Trophoblast cell (in vitro differentiated cells and primary cell): Measurements from ENCODE around the gene ERCC1.

Source experiments
- DNase-seq, 2 donors: peaks; one replicate each; pipeline ENCODE4 v3.0.0-alpha.2; 2016
- H2AFZ ChIP-seq: 2 replicates; pipeline ENCODE4 v1.6.1; 2013; ENCODE audit warnings: low read length, moderate library complexity, mild to moderate bottlenecking; ENCODE audit not compliant: insufficient read depth, poor library complexity
- H2AK5ac ChIP-seq: 2 replicates; pipeline ENCODE4 v1.6.1; 2013; ENCODE audit warnings: mild to moderate bottlenecking, low read length
- H2BK120ac ChIP-seq: 2 replicates; pipeline ENCODE4 v1.6.1; 2013; ENCODE audit warnings: low read length, mild to moderate bottlenecking, moderate library complexity; ENCODE audit not compliant: insufficient read depth, poor library complexity
- H2BK12ac ChIP-seq: 2 replicates; pipeline ENCODE4 v1.6.1; 2013; ENCODE audit warnings: mild to moderate bottlenecking, low read length, moderate library complexity
- H2BK5ac ChIP-seq: 2 replicates; pipeline ENCODE4 v1.6.1; 2013; ENCODE audit warnings: low read length, low read depth, moderate library complexity, mild to moderate bottlenecking; ENCODE audit not compliant: poor library complexity
- H3K14ac ChIP-seq: 2 replicates; pipeline ENCODE4 v1.6.1; 2013; ENCODE audit warnings: mild to moderate bottlenecking, low read length
- H3K18ac ChIP-seq: 2 replicates; pipeline ENCODE4 v1.6.1; 2013; ENCODE audit warnings: mild to moderate bottlenecking, low read length
- H3K23ac ChIP-seq: 2 replicates; pipeline ENCODE4 v1.6.1; 2013; ENCODE audit warnings: low read length
- H3K27ac ChIP-seq: 2 replicates; pipeline ENCODE4 v1.5.1; 2013; ENCODE audit warnings: low read depth, mild to moderate bottlenecking, inconsistent platforms, low read length, moderate library complexity
- H3K27me3 ChIP-seq: 2 replicates; pipeline ENCODE4 v1.6.1; 2013; ENCODE audit warnings: inconsistent platforms, mild to moderate bottlenecking, low read length, moderate library complexity; ENCODE audit not compliant: insufficient read depth
- H3K36me3 ChIP-seq, 2 experiments: 1 replicate in 1 of 2; 2 replicates in 1 of 2; pipeline ENCODE4 v1.6.1; 2013; ENCODE audit warnings: low read length in 2 of 2, mild to moderate bottlenecking in 2 of 2, moderate library complexity in 1 of 2; ENCODE audit not compliant: insufficient read depth in 2 of 2, control insufficient read depth in 1 of 2
- H3K4ac ChIP-seq: 2 replicates; pipeline ENCODE4 v1.6.1; 2013; ENCODE audit warnings: low read depth, mild to moderate bottlenecking, low read length, moderate library complexity
- H3K4me1 ChIP-seq, 2 experiments: 1 replicate in 1 of 2; 2 replicates in 1 of 2; pipeline ENCODE4 v1.6.1; 2013; ENCODE audit warnings: low read length in 2 of 2, mild to moderate bottlenecking in 2 of 2, moderate library complexity in 1 of 2; ENCODE audit not compliant: insufficient read depth in 2 of 2, control insufficient read depth in 1 of 2
- H3K4me2 ChIP-seq: 2 replicates; pipeline ENCODE4 v1.6.1; 2013; ENCODE audit warnings: inconsistent platforms, mild to moderate bottlenecking, low read length, moderate library complexity
- H3K4me3 ChIP-seq: 2 replicates; pipeline ENCODE4 v1.5.1; 2013; ENCODE audit warnings: mild to moderate bottlenecking, low read depth, low read length, inconsistent platforms
- H3K79me1 ChIP-seq: one replicate; pipeline ENCODE4 v1.6.1; 2013; ENCODE audit warnings: low read length
- H3K79me2 ChIP-seq: 2 replicates; pipeline ENCODE4 v1.6.1; 2013; ENCODE audit warnings: low read length, mild to moderate bottlenecking; ENCODE audit not compliant: control insufficient read depth, insufficient read depth, poor library complexity
- H3K9ac ChIP-seq: 2 replicates; pipeline ENCODE4 v1.6.1; 2013; ENCODE audit warnings: mild to moderate bottlenecking, low read length
- H3K9me3 ChIP-seq: 2 replicates; pipeline ENCODE4 v1.6.1; 2013; ENCODE audit warnings: low read depth, mild to moderate bottlenecking, control low read depth, inconsistent platforms, low read length; ENCODE audit not compliant: insufficient read depth
- H4K12ac ChIP-seq: 2 replicates; pipeline ENCODE4 v1.6.1; 2013; ENCODE audit warnings: low read depth, mild to moderate bottlenecking, low read length, moderate library complexity
- H4K8ac ChIP-seq: 2 replicates; pipeline ENCODE4 v1.6.1; 2013; ENCODE audit warnings: low read depth, mild to moderate bottlenecking, low read length, moderate library complexity
- H4K91ac ChIP-seq: one replicate; pipeline ENCODE4 v1.6.1; 2013; ENCODE audit warnings: low read depth, mild to moderate bottlenecking, low read length, moderate library complexity
- WGBS: extraction: QIAGEN DNeasy Blood & Tissue Kit; methylation state at CpG from one replicate; pipeline ENCODE4 v1.1.7; 2013; ENCODE audit warnings: missing lambda C conversion rate; ENCODE audit not compliant: insufficient read length, insufficient coverage; ENCODE audit errors: extremely low coverage; 5-methylcytosine and 5-hydroxymethylcytosine counted together

The ERCC1 gene

GRCh38 chr19:45448425-45448756 lies 24.7 kb upstream of the ERCC1 start:
- DNase-seq = peak in 1 of 2 donors; percentile 22
- H3K14ac ChIP-seq = no peak overlapping the region

DNA sequence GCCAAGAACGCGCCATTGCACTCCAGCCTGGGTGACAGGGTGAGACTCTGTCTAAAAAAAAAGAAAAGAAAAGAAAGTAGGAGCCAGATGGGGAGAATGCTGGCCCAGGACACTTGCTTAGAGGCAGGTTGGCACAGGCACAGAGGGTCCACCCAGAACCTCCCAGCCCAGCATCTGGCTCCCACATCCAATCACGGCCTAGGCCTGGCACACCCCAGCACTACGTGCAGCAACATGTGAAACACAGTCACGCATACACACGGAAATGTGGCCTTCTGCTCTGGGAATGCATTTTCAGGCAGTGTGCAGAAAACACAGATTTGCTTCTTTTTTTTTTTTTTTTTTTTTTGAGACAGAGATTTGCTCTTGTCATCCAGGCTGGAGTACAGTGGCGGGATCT lies 23.2 kb upstream of the ERCC1 start:
- H2BK5ac ChIP-seq = no peak overlapping the region
- no peak overlapping the region for H3K4ac ChIP-seq
- no peak overlapping the region for H2AK5ac ChIP-seq
- peaks cover 38% of the 10 kb centered on the region for H3K79me1 ChIP-seq
- H4K91ac ChIP-seq = peak overlapping the region; percentile 59
- peak overlapping the region; percentile 55 for H2BK12ac ChIP-seq
- no peak overlapping the region for H3K18ac ChIP-seq
- H3K4me2 ChIP-seq = no peak overlapping the region
- H3K9me3 ChIP-seq = no peaks in the 10 kb centered on the region
- no peak overlapping the region for H4K8ac ChIP-seq
- H3K27ac ChIP-seq = no peak overlapping the region
- no peaks in the 10 kb centered on the region for H3K27me3 ChIP-seq
- no CpG with 5 or more reads among the region's 7 CpGs for WGBS
- no peaks in the 10 kb centered on the region for H3K36me3 ChIP-seq
- H3K9ac ChIP-seq = no peak overlapping the region
- no peak overlapping the region for H4K12ac ChIP-seq
- H2BK120ac ChIP-seq = no peak overlapping the region
- no peak overlapping the region for H2AFZ ChIP-seq
- no peak for DNase-seq
- peaks cover 8% of the 10 kb centered on the region for H3K79me2 ChIP-seq
- peaks cover 12 to 28% of the 10 kb centered on the region in 2 experiments for H3K4me1 ChIP-seq
- no peak overlapping the region for H3K4me3 ChIP-seq
- no peak overlapping the region for H3K23ac ChIP-seq
- no peak overlapping the region for H3K14ac ChIP-seq

More at GRCh38 chr19:45448425-45448756, 24.7 kb upstream of the ERCC1 start:
- Histone ChIP-seq H2AFZ (no peak overlapping the region), H3K4ac (no peak overlapping the region), H2AK5ac (no peak overlapping the region), H3K79me1 (peaks cover 38% of the 10 kb centered on the region), H4K91ac (no peak overlapping the region), H2BK120ac (no peak overlapping the region), H2BK5ac (no peak overlapping the region), H3K23ac (no peak overlapping the region), H3K4me3 (no peak overlapping the region), H4K8ac (no peak overlapping the region), H2BK12ac (no peak overlapping the region), H3K79me2 (peaks cover 8% of the 10 kb centered on the region), H3K27ac (no peak overlapping the region), H3K9me3 (no peaks in the 10 kb centered on the region), H3K4me1 (peaks cover 7 to 28% of the 10 kb centered on the region in 2 experiments), H4K12ac (no peak overlapping the region), H3K4me2 (no peak overlapping the region), H3K18ac (no peak overlapping the region), H3K9ac (no peak overlapping the region), H3K27me3 (no peaks in the 10 kb centered on the region), H3K36me3 (no peaks in the 10 kb centered on the region)
- WGBS = no CpG with 5 or more reads among the region's 3 CpGs

DNA sequence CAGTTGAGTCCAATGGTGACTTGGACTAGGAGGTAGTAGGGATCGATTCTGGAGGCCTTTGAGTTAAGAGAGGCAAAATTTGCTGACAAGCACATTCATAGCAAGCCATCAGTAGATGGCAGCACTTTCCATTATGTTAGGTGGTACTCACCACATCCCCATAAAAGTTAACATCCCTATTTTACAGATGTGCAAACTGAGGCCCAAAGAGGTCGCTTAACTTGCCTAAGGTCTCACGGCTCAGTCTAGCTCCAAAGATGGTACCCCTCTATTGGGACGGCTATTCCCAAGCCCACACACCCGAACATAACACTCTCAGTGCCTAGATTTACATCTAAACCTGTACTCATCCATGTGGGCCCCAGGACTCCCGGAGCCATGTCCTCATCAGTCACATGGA lies 22.6 kb upstream of the ERCC1 start:
- H3K79me2 ChIP-seq = peaks cover 8% of the 10 kb centered on the region
- H2BK120ac ChIP-seq = no peak overlapping the region
- H2AK5ac ChIP-seq = peak overlapping the region; percentile 18
- H3K36me3 ChIP-seq = no peaks in the 10 kb centered on the region
- DNase-seq = peak in 1 of 2 donors; percentile 51
- no peak overlapping the region for H4K12ac ChIP-seq
- H4K8ac ChIP-seq = no peak overlapping the region
- no peak overlapping the region for H3K4me2 ChIP-seq
- H3K14ac ChIP-seq = no peak overlapping the region
- H3K27me3 ChIP-seq = no peaks in the 10 kb centered on the region
- no peak overlapping the region for H4K91ac ChIP-seq
- no peak overlapping the region for H3K4me3 ChIP-seq
- no peak overlapping the region for H3K27ac ChIP-seq
- no peaks in the 10 kb centered on the region for H3K9me3 ChIP-seq
- WGBS = no CpG with 5 or more reads among the region's 6 CpGs
- H3K4ac ChIP-seq = no peak overlapping the region
- peaks cover 32% of the 10 kb centered on the region for H3K79me1 ChIP-seq
- peaks cover 8 to 23% of the 10 kb centered on the region in 2 experiments for H3K4me1 ChIP-seq
- H3K9ac ChIP-seq = no peak overlapping the region
- peak overlapping the region; percentile 19 for H2BK12ac ChIP-seq
- no peak overlapping the region for H3K23ac ChIP-seq
- H2AFZ ChIP-seq = no peak overlapping the region
- no peak overlapping the region for H3K18ac ChIP-seq
- H2BK5ac ChIP-seq = no peak overlapping the region

- peak overlapping the region; percentile 63 for H4K91ac ChIP-seq
- no peak overlapping the region for H3K27ac ChIP-seq
- H3K9ac ChIP-seq = no peak overlapping the region
- no peak overlapping the region for H2BK5ac ChIP-seq
- peaks cover 29% of the 10 kb centered on the region for H3K79me1 ChIP-seq
- no peak overlapping the region for H3K23ac ChIP-seq
- no peak overlapping the region for H4K12ac ChIP-seq
- no peaks in the 10 kb centered on the region for H3K9me3 ChIP-seq
- no peaks in the 10 kb centered on the region for H3K27me3 ChIP-seq
- H2AFZ ChIP-seq = no peak overlapping the region
- no peak overlapping the region for H2BK12ac ChIP-seq
- H3K36me3 ChIP-seq = no peaks in the 10 kb centered on the region
- peaks cover 5% of the 10 kb centered on the region for H3K79me2 ChIP-seq
- H3K4me3 ChIP-seq = no peak overlapping the region
- no peak overlapping the region for H2AK5ac ChIP-seq
- no peak overlapping the region for H4K8ac ChIP-seq
- peaks cover 11 to 28% of the 10 kb centered on the region in 2 experiments for H3K4me1 ChIP-seq
- H3K18ac ChIP-seq = no peak overlapping the region
- no CpG with 5 or more reads among the region's 4 CpGs for WGBS
- H3K4me2 ChIP-seq = no peak overlapping the region
- H2BK120ac ChIP-seq = no peak overlapping the region
- DNase-seq = no peak
- no peak overlapping the region for H3K4ac ChIP-seq
- no peak overlapping the region for H3K14ac ChIP-seq
Measured at GRCh38 chr19:45445139-45445538, 21.4 kb upstream of the ERCC1 start.
